CD4-positive, alpha-beta T cell (primary cell): ENCODE measurements around the gene C20orf96. TPM values are rescaled to one million over a fixed set of nuclear protein-coding genes. Genes with fewer than 3 reads are reported as not detected.
"Not testable (repeated sequence)": the region's sequence is repeated elsewhere in the genome, so short reads cannot be mapped to it uniquely, and the experiment has no call there.

Experiments used
- ATAC-seq: fragments of 200-7000 bp; cut with Tn5 transposase; one replicate; pipeline ENCODE4 v1.10.0; 2022; ENCODE audit warnings: mild to moderate bottlenecking; ENCODE audit not compliant: poor library complexity
- CTCF ChIA-PET: fragments of 350-600 bp; sonication (Branson Sonifier 250); formaldehyde crosslinking; loops from one replicate; lab custom pipeline; 2021; ENCODE audit warnings: antibody characterized with exemption, inconsistent platforms; lab: Charles Lee
- POLR2A ChIA-PET: fragments of 350-600 bp; sonication (Branson Sonifier 250); formaldehyde crosslinking; loops from one replicate; lab custom pipeline; 2021; ENCODE audit warnings: antibody characterized with exemption, inconsistent platforms; lab: Charles Lee
- DNase-seq, 14 experiments: peaks; one replicate each; pipeline ENCODE4 v3.0.0-alpha.2; 2013 to 2020; ENCODE audit warnings: mixed read lengths in 2 of 14
- H3K27ac ChIP-seq, 2 donors: one replicate each; pipeline versions ENCODE4 v1.5.1 to v1.7.0; 2013; ENCODE audit warnings: low read length in 2 of 2, low read depth in 1 of 2, mild to moderate bottlenecking in 1 of 2
- H3K27me3 ChIP-seq, 2 experiments: 1 replicate in 1 of 2; 2 replicates in 1 of 2; pipeline versions ENCODE4 v1.6.1 to v1.7.0; 2013; ENCODE audit warnings: low read length in 2 of 2, control low read depth in 1 of 2, mild to moderate bottlenecking in 1 of 2, moderate library complexity in 1 of 2; ENCODE audit not compliant: insufficient read depth in 2 of 2, control insufficient read depth in 1 of 2
- H3K36me3 ChIP-seq: one replicate; pipeline ENCODE4 v1.6.1; 2013; ENCODE audit warnings: low read length, control low read depth; ENCODE audit not compliant: insufficient read depth
- H3K4me1 ChIP-seq: one replicate; pipeline ENCODE4 v1.6.1; 2013; ENCODE audit warnings: low read length, control low read depth; ENCODE audit not compliant: insufficient read depth
- H3K4me3 ChIP-seq: one replicate; pipeline ENCODE4 v1.5.1; 2013; ENCODE audit warnings: mild to moderate bottlenecking, low read length, moderate library complexity
- H3K9me3 ChIP-seq, 2 experiments: 1 replicate in 1 of 2; 2 replicates in 1 of 2; pipeline versions ENCODE4 v1.6.1 to v1.7.0; 2013; ENCODE audit warnings: low read length in 2 of 2, mild to moderate bottlenecking in 2 of 2, control low read depth in 1 of 2, moderate library complexity in 1 of 2; ENCODE audit not compliant: control insufficient read depth in 1 of 2, insufficient read depth in 1 of 2
- H3K27ac Mint-ChIP-seq: one replicate; pipeline ENCODE4 v1.8.0; 2020; ENCODE audit warnings: mixed read lengths
- H3K27me3 Mint-ChIP-seq: one replicate; pipeline ENCODE4 v1.8.0; 2021; ENCODE audit warnings: mixed read lengths
- H3K36me3 Mint-ChIP-seq: one replicate; pipeline ENCODE4 v1.8.0; 2021; ENCODE audit warnings: low read depth, mixed read lengths
- H3K4me1 Mint-ChIP-seq: one replicate; pipeline ENCODE4 v1.8.0; 2021; ENCODE audit warnings: low read depth, mixed read lengths
- H3K4me3 Mint-ChIP-seq: one replicate; pipeline ENCODE4 v1.8.0; 2020; ENCODE audit warnings: mild to moderate bottlenecking, mixed read lengths
- H3K9me3 Mint-ChIP-seq: one replicate; pipeline ENCODE4 v1.8.0; 2020; ENCODE audit warnings: mixed read lengths
- intact Hi-C, 2 experiments: fragments of 100-400 bp; cut with DNase I in 1 of 2; cut with micrococcal nuclease in 1 of 2; formaldehyde crosslinking; loops; one replicate each; pipeline versions ENCODE4 v1.15.1 to v1.9.0; 2023 to 2025; cut with DNase I, micrococcal nuclease
- polyA plus RNA-seq, 2 donors: library from polyadenylated mRNA; unstranded; fragments of 120-200 nt; gene quantifications; one replicate each; pipeline ENCODE4 v1.2.1, GENCODE V29; 2013
- total RNA-seq, 174 experiments: library from RNA in 2 of 174; stranded (reverse) in 2 of 174; gene quantifications; one replicate each; pipeline ENCODE4 v1.2.3 and lab custom pipeline; 2021 to 2026
- TF ChIP-seq, protein P1 (sequence below): fragments of 200-600 bp; IDR thresholded peaks from one replicate; pipeline ENCODE4 v1.8.0; 2022; ENCODE audit warnings: antibody characterized with exemption, mild to moderate bottlenecking

C20orf96 gene, protein sequence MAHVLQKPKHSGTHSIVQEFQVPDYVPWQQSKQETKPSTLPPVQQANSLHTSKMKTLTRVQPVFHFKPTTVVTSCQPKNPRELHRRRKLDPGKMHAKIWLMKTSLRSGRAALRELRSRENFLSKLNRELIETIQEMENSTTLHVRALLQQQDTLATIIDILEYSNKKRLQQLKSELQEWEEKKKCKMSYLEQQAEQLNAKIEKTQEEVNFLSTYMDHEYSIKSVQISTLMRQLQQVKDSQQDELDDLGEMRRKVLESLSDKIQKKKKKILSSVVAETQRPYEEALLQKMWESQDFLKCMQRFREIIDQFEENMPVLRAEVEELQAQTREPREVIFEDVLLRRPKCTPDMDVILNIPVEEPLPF
- 1 to 10 TPM; 2.4 to 3.3 TPM for total RNA-seq
- 1.7 TPM for polyA plus RNA-seq (2013, experiment 1 of 2)
- polyA plus RNA-seq (2013, experiment 2 of 2), result 2.2 TPM
- 0 to 2.7 (median 0.78) reads per million in 172 experiments for total RNA-seq (lab: John Stamatoyannopoulos, UW)

- peak within 1 kb of the TSS in 1 of 2 donors; percentile 5 for H3K27ac ChIP-seq
Observed at GRCh38 chr20:290084-290831, at the start of gene C20orf96. Gene C20orf96, minus strand, starts transcription at chr20:290750. Its CDS starts 140 bp downstream, at chr20:290610.

DNA sequence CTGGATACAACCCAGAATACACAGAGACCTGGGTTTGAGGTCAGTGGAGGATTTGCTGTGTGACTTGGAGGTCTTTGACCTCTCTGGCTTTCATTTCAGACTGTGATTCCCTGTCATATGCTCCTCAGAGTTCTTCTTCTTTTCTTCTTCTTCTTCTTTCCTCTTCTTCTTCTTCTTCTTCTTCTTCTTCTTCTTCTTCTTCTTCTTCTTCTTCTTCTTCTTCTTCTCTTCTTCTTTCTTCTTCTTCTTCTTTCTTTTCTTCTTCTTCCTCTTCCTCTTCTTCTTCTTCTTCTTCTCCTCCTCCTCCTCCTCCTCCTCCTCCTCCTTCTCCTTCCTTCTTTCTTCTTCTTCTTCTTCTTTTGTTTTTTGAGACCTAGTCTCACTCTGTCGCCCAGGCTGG is 45.5 kb upstream of the C20orf96 start:
- ATAC-seq, H3K4me1 ChIP-seq, H3K36me3 ChIP-seq, H3K27me3 Mint-ChIP-seq, H3K4me3 ChIP-seq, H3K4me1 Mint-ChIP-seq, H3K27ac Mint-ChIP-seq, H3K27me3 ChIP-seq, H3K4me3 Mint-ChIP-seq, H3K36me3 Mint-ChIP-seq, intact Hi-C loops, H3K27ac ChIP-seq, DNase-seq, POLR2A ChIA-PET, CTCF ChIA-PET, H3K9me3 Mint-ChIP-seq, H3K9me3 ChIP-seq: not testable (repeated sequence)

More at GRCh38 chr20:290084-290831, at the start of gene C20orf96:
- Histone ChIP-seq H3K27me3 (no peaks in the 10 kb centered on the region), H3K4me3 (peak within 1 kb of the TSS; percentile 58), H3K9me3 (no peaks in the 10 kb centered on the region), H3K4me1 (peaks cover 21% of the 10 kb centered on the region), H3K36me3 (no peaks in the 10 kb centered on the region)
- intact Hi-C loops, result loop anchor here in 1 of 2 experiments (1.0 kb wide), 1 partner anchor 40 kb away; no protein-coding TSS in a partner anchor
- no peaks in the 10 kb centered on the region for H3K27me3 Mint-ChIP-seq
- peaks cover 6% of the 10 kb centered on the region for H3K4me1 Mint-ChIP-seq
- no peaks in the 10 kb centered on the region for H3K9me3 Mint-ChIP-seq
- no peak within 1 kb of the TSS for H3K4me3 Mint-ChIP-seq
- ChIA-PET POLR2A (no interaction called here), CTCF (no interaction called here)
- no peaks in the 10 kb centered on the region for H3K36me3 Mint-ChIP-seq
- ATAC-seq, result peak; percentile 87
- TF ChIP-seq, protein P1, sequence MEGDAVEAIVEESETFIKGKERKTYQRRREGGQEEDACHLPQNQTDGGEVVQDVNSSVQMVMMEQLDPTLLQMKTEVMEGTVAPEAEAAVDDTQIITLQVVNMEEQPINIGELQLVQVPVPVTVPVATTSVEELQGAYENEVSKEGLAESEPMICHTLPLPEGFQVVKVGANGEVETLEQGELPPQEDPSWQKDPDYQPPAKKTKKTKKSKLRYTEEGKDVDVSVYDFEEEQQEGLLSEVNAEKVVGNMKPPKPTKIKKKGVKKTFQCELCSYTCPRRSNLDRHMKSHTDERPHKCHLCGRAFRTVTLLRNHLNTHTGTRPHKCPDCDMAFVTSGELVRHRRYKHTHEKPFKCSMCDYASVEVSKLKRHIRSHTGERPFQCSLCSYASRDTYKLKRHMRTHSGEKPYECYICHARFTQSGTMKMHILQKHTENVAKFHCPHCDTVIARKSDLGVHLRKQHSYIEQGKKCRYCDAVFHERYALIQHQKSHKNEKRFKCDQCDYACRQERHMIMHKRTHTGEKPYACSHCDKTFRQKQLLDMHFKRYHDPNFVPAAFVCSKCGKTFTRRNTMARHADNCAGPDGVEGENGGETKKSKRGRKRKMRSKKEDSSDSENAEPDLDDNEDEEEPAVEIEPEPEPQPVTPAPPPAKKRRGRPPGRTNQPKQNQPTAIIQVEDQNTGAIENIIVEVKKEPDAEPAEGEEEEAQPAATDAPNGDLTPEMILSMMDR, result peak; percentile 40
- H3K27ac Mint-ChIP-seq, result no peak within 1 kb of the TSS
- DNase-seq, result peak; percentile 67 to 94 (median 81)

DNA sequence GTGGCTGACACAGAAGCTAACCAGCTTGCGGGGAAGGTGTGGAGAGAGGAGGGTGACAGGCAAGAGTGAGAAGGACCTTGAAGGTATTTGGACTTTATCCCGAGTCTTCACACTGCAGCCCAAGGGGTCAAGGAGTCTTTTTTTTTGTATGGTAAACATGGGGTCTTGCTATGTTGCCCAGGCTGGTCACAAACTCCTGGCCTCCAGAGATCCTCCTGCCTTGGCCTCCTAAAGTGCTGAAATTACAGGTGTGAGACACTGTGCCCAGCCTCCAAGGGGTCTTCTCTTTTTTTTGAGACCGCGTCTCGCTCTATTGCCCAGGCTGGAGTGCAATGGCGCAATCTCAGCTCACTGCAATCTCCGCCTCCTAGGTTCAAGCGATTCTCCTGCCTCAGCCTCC is 44.0 kb upstream of the C20orf96 start:
- no peaks in the 10 kb centered on the region for H3K27me3 ChIP-seq
- DNase-seq, result no peak
- CTCF ChIA-PET, result no interaction called here

More for the DNA sequence above, 44.0 kb upstream of the C20orf96 start:
- H3K27ac Mint-ChIP-seq, result no peak overlapping the region
- Histone ChIP-seq H3K9me3 (no peaks in the 10 kb centered on the region), H3K4me3 (no peak overlapping the region), H3K27ac (no peak overlapping the region), H3K4me1 (peaks cover 3% of the 10 kb centered on the region), H3K36me3 (no peaks in the 10 kb centered on the region)
- no peaks in the 10 kb centered on the region for H3K27me3 Mint-ChIP-seq
- no peak for ATAC-seq
- intact Hi-C loops, result no loop called here
- peaks cover 11% of the 10 kb centered on the region for H3K4me1 Mint-ChIP-seq
- no peaks in the 10 kb centered on the region for H3K36me3 Mint-ChIP-seq
- no peaks in the 10 kb centered on the region for H3K9me3 Mint-ChIP-seq
- TF ChIP-seq, protein P1, result no peak
- POLR2A ChIA-PET, result no interaction called here
- no peak overlapping the region for H3K4me3 Mint-ChIP-seq
